GM23338 (cell line): ENCODE results near the gene CMTR1. TPM values are rescaled to one million over a fixed set of nuclear protein-coding genes. Genes with fewer than 3 reads are reported as not detected.

Experiments used
- ATAC-seq: fragments of 200-7000 bp; cut with Tn5 transposase; 3 replicates; pipeline ENCODE4 v1.9.1; 2020
- DNase-seq: peaks from one replicate; pipeline ENCODE4 v3.0.0-alpha.2; 2015; ENCODE audit warnings: low spot score
- H2AFZ ChIP-seq: fragments of 200-600 bp; sonication (generic); 2 replicates; pipeline ENCODE4 v1.8.0; 2016; ENCODE audit warnings: antibody characterized with exemption, mild to moderate bottlenecking, moderate library complexity
- H3F3A ChIP-seq: fragments of 200-600 bp; sonication (generic); replicated peaks from 2 replicates; pipeline ENCODE4 v1.8.0; 2017; ENCODE audit warnings: antibody characterized with exemption, mixed run types, low read depth
- H3K27ac ChIP-seq: fragments of 200-600 bp; sonication (generic); 2 replicates; pipeline ENCODE4 v1.6.1; 2016; ENCODE audit warnings: low read depth
- H3K27me3 ChIP-seq: fragments of 200-600 bp; sonication (generic); 2 replicates; pipeline ENCODE4 v1.8.0; 2016; ENCODE audit warnings: mild to moderate bottlenecking, mixed run types, moderate library complexity; ENCODE audit not compliant: insufficient read depth
- H3K36me3 ChIP-seq: fragments of 200-600 bp; sonication (generic); 2 replicates; pipeline ENCODE4 v1.8.0; 2016; ENCODE audit warnings: mild to moderate bottlenecking; ENCODE audit not compliant: insufficient read depth
- H3K4me1 ChIP-seq: fragments of 200-600 bp; sonication (generic); 2 replicates; pipeline ENCODE4 v1.8.0; 2016; ENCODE audit warnings: mild to moderate bottlenecking, moderate library complexity; ENCODE audit not compliant: insufficient read depth
- H3K4me2 ChIP-seq: fragments of 200-600 bp; sonication (generic); 2 replicates; pipeline ENCODE4 v1.7.1; 2017; ENCODE audit warnings: mixed run types
- H3K4me3 ChIP-seq: fragments of 200-600 bp; sonication (generic); 2 replicates; pipeline ENCODE4 v1.6.1; 2016; ENCODE audit warnings: mixed run types
- H3K79me2 ChIP-seq: fragments of 200-600 bp; sonication (generic); replicated peaks from 2 replicates; pipeline ENCODE4 v1.8.0; 2017; ENCODE audit warnings: mild to moderate bottlenecking; ENCODE audit not compliant: insufficient read depth
- H3K9me2 ChIP-seq: fragments of 200-600 bp; sonication (generic); 2 replicates; pipeline ENCODE4 v1.8.0; 2017; ENCODE audit not compliant: insufficient read depth
- H4K20me1 ChIP-seq: fragments of 200-600 bp; sonication (generic); replicated peaks from 2 replicates; pipeline ENCODE4 v1.8.0; 2017; ENCODE audit warnings: mild to moderate bottlenecking; ENCODE audit not compliant: insufficient read depth
- H3K27ac Mint-ChIP-seq: 2 replicates; pipeline ENCODE4 v1.8.0; 2020; ENCODE audit warnings: inconsistent platforms, mild to moderate bottlenecking, moderate library complexity, mixed read lengths
- H3K27me3 Mint-ChIP-seq: 3 replicates; pipeline ENCODE4 v1.8.0; 2022; ENCODE audit warnings: low read depth, mild to moderate bottlenecking, moderate library complexity, mixed read lengths, inconsistent platforms; ENCODE audit not compliant: insufficient read depth, poor library complexity
- H3K36me3 Mint-ChIP-seq: 3 replicates; pipeline ENCODE4 v1.8.0; 2021; ENCODE audit warnings: low read depth, mild to moderate bottlenecking, inconsistent platforms, moderate library complexity, mixed read lengths
- H3K4me1 Mint-ChIP-seq: 3 replicates; pipeline ENCODE4 v1.8.0; 2020; ENCODE audit warnings: mild to moderate bottlenecking, inconsistent platforms, mixed read lengths
- H3K4me3 Mint-ChIP-seq: 3 replicates; pipeline ENCODE4 v1.8.0; 2021; ENCODE audit warnings: moderate library complexity, mild to moderate bottlenecking, inconsistent platforms, mixed read lengths
- H3K9me3 Mint-ChIP-seq: 3 replicates; pipeline ENCODE4 v1.8.0; 2020; ENCODE audit warnings: moderate library complexity, mild to moderate bottlenecking, inconsistent platforms, mixed read lengths
- CREB1 ChIP-seq: fragments of 250-450 bp; sonication (Bioruptor Pico); IDR thresholded peaks from 2 replicates; pipeline ENCODE4 v1.5.0; 2020; ENCODE audit warnings: low read depth, mild to moderate bottlenecking, moderate library complexity
- EZH2 ChIP-seq: fragments of 200-600 bp; sonication (generic); IDR thresholded peaks from one replicate; pipeline ENCODE4 v1.8.0; 2017; ENCODE audit warnings: antibody characterized with exemption, mild to moderate bottlenecking, low read depth; ENCODE audit not compliant: unreplicated experiment
- EZH2phosphoT487 ChIP-seq: fragments of 200-600 bp; sonication (generic); IDR thresholded peaks from one replicate; pipeline ENCODE4 v1.8.1; 2018; ENCODE audit warnings: antibody characterized with exemption; ENCODE audit not compliant: unreplicated experiment
- JUNB ChIP-seq: IDR thresholded peaks from one replicate; pipeline ENCODE4 v1.6.1; 2016; ENCODE audit warnings: antibody characterized with exemption; ENCODE audit not compliant: unreplicated experiment
- NANOG ChIP-seq: IDR thresholded peaks from 2 replicates; pipeline ENCODE4 v1.6.1; 2016; ENCODE audit warnings: antibody characterized with exemption, borderline replicate concordance
- POLR2AphosphoS5 ChIP-seq: IDR thresholded peaks from 2 replicates; pipeline ENCODE4 v1.6.1; 2016; ENCODE audit warnings: antibody characterized with exemption, low read depth
- REST ChIP-seq: IDR thresholded peaks from one replicate; pipeline ENCODE4 v1.6.1; 2018; ENCODE audit warnings: antibody characterized with exemption; ENCODE audit not compliant: unreplicated experiment
- STAT1 ChIP-seq: IDR thresholded peaks from one replicate; pipeline ENCODE4 v1.6.1; 2016; ENCODE audit warnings: antibody characterized with exemption; ENCODE audit not compliant: unreplicated experiment
- ZNF114 ChIP-seq: fragments of 250-450 bp; sonication (Bioruptor Pico); IDR thresholded peaks from 2 replicates; pipeline ENCODE4 v1.5.0; 2020; ENCODE audit warnings: mild to moderate bottlenecking, moderate library complexity
- ZNF331 ChIP-seq: fragments of 250-450 bp; sonication (Bioruptor Pico); IDR thresholded peaks from 2 replicates; pipeline ENCODE4 v1.5.0; 2020; ENCODE audit warnings: low read depth, mild to moderate bottlenecking, moderate library complexity
- ZNF462 ChIP-seq: fragments of 250-450 bp; sonication (Bioruptor Pico); IDR thresholded peaks from 2 replicates; pipeline ENCODE4 v1.5.0; 2020; ENCODE audit warnings: mild to moderate bottlenecking, moderate library complexity
- polyA plus RNA-seq: library from polyadenylated mRNA; unstranded; fragments of >200 nt; fragmentation: Nextera tagmentation; extraction: Ambion mirVana; gene quantifications from 2 replicates; pipeline ENCODE4 v1.2.1, GENCODE V29; 2016
- total RNA-seq: library from RNA; depleted of rRNA; stranded (reverse); fragments of >200 nt; shearing (Covaris generic); gene quantifications from 2 replicates; pipeline ENCODE4 v1.2.3, GENCODE V29; 2014
- TF ChIP-seq, protein P1 (sequence below): IDR thresholded peaks from 2 replicates; pipeline ENCODE4 v1.6.1; 2016; ENCODE audit warnings: antibody characterized with exemption
- TF ChIP-seq, protein P2 (sequence below), 2 experiments: fragments of 200-600 bp in 1 of 2; sonication (generic) in 1 of 2; conservative IDR thresholded peaks; 2 replicates each; pipeline versions ENCODE4 v1.5.1 to v1.6.1; 2016 to 2017; ENCODE audit warnings: antibody characterized with exemption in 2 of 2, low read depth in 2 of 2, mild to moderate bottlenecking in 2 of 2, moderate library complexity in 1 of 2

Gene CMTR1
- total and polyA plus RNA-seq, 2 experiments from 2014 or later, result 7.3 to 36.4 TPM

DNA sequence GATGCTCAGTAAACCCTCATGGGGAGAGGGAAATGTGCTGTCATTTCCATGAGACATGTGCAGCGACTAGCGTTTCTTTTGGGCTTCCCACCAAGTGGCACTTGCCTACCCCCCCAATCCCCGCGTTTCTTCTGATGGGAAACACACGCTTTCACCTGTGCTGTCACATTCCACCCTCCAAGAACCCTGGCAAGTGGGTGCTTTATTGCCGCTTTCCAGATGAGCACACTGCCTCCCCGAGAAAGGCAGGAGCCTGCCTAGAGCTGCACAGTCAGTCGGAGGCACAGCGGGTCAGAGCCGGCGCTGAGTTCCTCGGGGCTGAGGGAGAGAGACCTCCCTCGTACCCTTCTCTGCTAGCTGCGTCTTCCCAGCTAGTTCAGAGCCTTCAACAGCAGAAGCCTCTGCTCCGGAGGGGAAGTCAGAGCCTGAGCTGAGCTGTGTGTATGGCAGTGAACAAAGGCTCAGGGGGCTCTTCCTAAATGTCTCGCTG, 78.9 kb downstream of the CMTR1 start:
- ATAC-seq (peak; percentile 19), DNase-seq (no peak)
- peaks cover 40% of the 10 kb centered on the region for H3K27me3 Mint-ChIP-seq
- peaks cover 41% of the 10 kb centered on the region for H3K27me3 ChIP-seq
- peaks cover 7% of the 10 kb centered on the region; the same call in 1 of the 2 replicates for H3F3A ChIP-seq
- H3K27ac Mint-ChIP-seq, result no peak overlapping the region
- no peaks in the 10 kb centered on the region; the same call in 1 of the 2 replicates for H3K9me2 ChIP-seq
- H3K4me1 ChIP-seq, result peaks cover 59% of the 10 kb centered on the region
- H3K79me2 ChIP-seq, result no peaks in the 10 kb centered on the region
- H3K4me2 ChIP-seq, result peak overlapping the region; percentile 83
- no peaks in the 10 kb centered on the region for H4K20me1 ChIP-seq
- H3K4me3 ChIP-seq, result peak overlapping the region; percentile 54
- no peaks in the 10 kb centered on the region; the same call in 2 of the 3 replicates for H3K36me3 Mint-ChIP-seq
- H3K9me3 Mint-ChIP-seq, result no peaks in the 10 kb centered on the region
- peaks cover 68% of the 10 kb centered on the region for H3K4me1 Mint-ChIP-seq
- no peak overlapping the region for H3K27ac ChIP-seq
- TF ChIP-seq, protein P1, sequence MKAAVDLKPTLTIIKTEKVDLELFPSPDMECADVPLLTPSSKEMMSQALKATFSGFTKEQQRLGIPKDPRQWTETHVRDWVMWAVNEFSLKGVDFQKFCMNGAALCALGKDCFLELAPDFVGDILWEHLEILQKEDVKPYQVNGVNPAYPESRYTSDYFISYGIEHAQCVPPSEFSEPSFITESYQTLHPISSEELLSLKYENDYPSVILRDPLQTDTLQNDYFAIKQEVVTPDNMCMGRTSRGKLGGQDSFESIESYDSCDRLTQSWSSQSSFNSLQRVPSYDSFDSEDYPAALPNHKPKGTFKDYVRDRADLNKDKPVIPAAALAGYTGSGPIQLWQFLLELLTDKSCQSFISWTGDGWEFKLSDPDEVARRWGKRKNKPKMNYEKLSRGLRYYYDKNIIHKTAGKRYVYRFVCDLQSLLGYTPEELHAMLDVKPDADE, result no peak
- no peak for TF ChIP-seq EZH2phosphoT487
- TF ChIP-seq JUNB, result no peak
- no peak for TF ChIP-seq POLR2AphosphoS5
- no peak for TF ChIP-seq ZNF331 (CRISPR knock-in tag)
- TF ChIP-seq, protein P2, sequence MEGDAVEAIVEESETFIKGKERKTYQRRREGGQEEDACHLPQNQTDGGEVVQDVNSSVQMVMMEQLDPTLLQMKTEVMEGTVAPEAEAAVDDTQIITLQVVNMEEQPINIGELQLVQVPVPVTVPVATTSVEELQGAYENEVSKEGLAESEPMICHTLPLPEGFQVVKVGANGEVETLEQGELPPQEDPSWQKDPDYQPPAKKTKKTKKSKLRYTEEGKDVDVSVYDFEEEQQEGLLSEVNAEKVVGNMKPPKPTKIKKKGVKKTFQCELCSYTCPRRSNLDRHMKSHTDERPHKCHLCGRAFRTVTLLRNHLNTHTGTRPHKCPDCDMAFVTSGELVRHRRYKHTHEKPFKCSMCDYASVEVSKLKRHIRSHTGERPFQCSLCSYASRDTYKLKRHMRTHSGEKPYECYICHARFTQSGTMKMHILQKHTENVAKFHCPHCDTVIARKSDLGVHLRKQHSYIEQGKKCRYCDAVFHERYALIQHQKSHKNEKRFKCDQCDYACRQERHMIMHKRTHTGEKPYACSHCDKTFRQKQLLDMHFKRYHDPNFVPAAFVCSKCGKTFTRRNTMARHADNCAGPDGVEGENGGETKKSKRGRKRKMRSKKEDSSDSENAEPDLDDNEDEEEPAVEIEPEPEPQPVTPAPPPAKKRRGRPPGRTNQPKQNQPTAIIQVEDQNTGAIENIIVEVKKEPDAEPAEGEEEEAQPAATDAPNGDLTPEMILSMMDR (conservative IDR thresholded peaks at IDR 0.05; ENCODE audit: low read depth in 2 of 2), result no peak
- TF ChIP-seq NANOG, result no peak
- TF ChIP-seq CREB1 (CRISPR knock-in tag), result no peak
- no peak for TF ChIP-seq REST
- TF ChIP-seq STAT1, result no peak
- TF ChIP-seq ZNF462, result no peak
- no peak for TF ChIP-seq ZNF114 (CRISPR knock-in tag)
- no peak for TF ChIP-seq EZH2
- H2AFZ ChIP-seq, result peak overlapping the region; percentile 95
- no peaks in the 10 kb centered on the region; the same call in 1 of the 2 replicates for H3K36me3 ChIP-seq
- H3K4me3 Mint-ChIP-seq, result peak overlapping the region; percentile 66
